Activated CD8-positive, alpha-beta memory T cell treated with anti-CD3 and anti-CD28 coated beads, Interleukin-2, amount 50 U/mL, for 24 hours (primary cell): ENCODE measurements around the gene WDR91.

Experiments used
- DNase-seq: peaks from one replicate; pipeline ENCODE4 v3.0.0-alpha.2; 2020; ENCODE audit errors: extremely low read depth

Gene WDR91

DNA sequence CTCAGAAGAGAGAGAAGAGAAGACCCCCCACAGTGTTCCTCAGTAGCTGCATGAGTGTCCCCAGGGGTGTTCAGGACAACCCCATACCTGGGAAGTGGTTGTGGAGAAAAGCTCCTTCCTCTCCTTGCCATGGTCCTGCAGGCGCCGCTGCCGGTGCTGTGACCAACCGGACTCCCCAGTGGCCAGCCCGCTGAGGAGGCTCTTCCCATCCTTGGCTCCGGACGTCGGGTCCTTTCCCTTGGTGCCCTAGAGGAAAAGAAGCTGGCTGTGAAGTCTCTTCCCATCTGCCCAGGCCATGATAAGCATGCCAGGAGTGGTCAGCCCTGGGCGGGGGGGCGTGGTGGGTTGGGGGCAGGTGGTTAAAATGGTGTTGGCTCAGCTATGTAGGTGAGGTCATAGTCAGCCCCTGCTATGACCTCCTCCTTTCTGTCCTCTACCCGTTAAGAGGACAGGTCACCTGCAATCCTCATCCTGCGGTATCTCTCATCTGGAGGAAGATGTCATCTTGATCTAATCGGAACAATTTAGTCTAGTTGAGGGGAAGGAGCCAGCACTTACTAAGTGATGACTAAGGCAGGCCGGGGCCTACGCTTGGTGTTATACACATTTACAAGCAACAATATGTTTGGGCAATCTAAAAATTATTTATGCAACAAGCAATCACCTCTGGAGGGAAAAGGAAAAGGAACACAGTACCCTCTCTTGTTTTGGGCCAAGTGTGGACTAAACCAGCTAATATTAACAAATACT is 13.2 kb downstream of the WDR91 start:
- DNase-seq, result no peak

DNA sequence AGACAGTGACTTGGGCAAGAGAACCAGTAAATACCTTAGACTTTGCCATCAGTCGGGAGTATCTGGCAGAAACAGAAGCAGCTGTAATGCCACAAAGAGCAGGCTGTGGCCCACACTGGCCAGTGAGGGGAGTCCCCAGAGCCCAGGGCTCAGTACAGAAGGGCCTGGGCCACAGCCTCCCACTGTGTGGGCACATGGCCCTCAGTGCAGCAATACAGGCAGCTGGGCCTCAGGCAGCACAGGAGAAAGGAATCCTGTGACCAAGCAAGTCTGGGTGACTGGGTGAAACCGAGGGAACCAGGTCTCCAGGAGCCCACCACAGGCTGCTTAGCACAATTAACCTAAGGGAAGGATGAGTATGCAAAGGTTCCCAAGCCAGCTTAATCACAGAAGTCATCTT is 14.0 kb downstream of the WDR91 start:
- no peak for DNase-seq

DNA sequence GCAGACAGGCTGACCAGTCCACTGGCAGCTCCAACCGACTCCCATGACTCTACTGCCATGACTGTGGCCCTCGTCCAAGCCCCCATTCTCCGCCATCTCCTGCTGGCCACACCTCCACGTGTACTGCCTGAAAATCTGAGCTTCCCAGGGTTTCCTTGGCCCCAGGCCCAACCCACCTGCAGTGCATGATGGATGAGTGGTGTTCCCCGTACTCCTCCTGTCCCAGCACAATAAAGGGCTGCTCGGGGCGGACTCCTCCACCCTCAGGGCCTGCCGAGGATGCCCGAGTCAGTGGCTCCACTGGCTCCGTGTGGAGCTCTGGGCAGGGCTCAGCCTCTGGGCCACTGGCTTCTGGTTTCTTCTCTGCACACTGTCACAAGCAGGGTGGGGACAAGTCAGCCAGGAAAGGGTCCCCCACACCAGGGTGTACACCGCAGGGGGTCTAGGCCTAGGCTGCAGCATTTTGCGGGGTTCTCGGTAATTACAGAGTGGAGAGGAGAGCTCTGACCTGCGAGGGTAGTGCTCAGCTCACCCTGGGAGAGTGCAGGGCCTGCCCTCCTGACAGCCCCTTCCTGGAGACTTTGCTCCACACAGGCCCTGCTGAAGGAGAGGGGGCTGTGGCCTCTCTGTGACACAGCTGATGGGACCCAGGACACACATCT is 15.2 kb downstream of the WDR91 start:
- DNase-seq, result no peak

DNA sequence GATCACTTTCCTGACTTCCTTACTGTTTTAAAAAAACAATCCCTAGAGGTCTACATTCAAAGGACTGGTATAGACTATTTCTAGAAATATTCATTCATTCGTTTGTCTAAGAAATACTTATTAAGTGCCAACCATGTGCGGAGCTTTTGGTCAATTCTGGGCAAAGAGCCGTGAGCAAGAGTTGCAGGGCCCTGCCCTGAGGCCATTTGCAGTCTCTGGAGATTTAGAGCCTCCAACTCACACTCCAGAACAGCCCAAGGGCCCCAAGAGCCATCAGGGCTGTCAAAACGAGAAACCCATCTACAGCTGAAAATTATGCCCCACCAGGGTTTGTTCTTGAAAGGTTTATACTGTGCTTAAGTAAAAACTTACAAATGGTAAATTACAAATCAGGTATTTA is 16.2 kb downstream of the WDR91 start:
- no peak for DNase-seq

DNA sequence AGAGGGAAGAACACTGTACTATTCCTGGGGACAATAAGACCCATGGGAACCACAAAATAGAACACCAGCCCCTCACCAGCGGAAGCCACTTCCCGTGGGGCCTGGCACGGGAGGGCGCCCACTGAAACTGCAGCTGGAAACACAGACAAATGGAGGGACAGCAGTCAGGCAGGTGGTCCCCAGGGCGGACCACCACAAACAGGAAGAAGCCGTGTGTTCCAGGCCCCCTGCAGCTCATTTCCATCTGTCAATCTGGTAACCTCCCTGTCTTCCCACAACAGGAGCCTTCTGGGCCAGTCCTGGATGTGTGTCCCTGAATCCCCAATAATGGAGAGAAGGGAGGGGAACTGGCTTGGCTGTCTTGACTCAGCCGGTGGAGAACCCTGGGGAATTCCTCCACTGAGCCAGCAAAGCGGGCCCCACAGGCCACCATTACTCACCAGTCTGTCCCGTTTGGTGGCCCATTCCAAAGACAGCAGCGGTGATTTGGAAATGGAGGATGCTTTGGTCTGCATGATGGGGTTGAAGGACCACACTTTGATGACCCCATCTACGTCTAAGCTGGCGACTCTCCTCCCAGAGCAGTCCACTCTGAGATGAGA is 16.7 kb downstream of the WDR91 start:
- no peak for DNase-seq

DNA sequence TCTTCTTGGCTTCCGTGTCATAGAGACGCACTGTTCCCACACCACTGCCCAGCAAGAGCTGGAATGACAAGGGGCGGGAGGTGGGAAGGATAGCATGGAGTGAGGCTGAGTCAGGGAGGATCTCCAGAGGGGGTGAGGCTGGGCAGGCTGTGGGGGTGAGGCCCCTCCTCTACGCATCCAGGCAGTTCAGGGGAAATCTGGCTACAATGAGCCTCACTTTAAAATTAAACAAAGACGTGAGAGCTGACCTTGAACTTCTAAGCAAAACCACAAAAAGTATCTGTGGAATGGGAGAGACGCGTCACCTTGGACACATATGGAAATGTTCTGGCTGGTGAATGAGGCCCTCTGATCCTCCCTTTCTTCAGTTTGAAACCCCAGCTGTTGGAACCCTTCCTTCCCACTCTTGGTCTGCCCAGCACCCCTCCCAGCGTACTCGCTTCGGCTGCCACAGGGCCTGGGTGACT is 17.7 kb downstream of the WDR91 start:
- no peak for DNase-seq

DNA sequence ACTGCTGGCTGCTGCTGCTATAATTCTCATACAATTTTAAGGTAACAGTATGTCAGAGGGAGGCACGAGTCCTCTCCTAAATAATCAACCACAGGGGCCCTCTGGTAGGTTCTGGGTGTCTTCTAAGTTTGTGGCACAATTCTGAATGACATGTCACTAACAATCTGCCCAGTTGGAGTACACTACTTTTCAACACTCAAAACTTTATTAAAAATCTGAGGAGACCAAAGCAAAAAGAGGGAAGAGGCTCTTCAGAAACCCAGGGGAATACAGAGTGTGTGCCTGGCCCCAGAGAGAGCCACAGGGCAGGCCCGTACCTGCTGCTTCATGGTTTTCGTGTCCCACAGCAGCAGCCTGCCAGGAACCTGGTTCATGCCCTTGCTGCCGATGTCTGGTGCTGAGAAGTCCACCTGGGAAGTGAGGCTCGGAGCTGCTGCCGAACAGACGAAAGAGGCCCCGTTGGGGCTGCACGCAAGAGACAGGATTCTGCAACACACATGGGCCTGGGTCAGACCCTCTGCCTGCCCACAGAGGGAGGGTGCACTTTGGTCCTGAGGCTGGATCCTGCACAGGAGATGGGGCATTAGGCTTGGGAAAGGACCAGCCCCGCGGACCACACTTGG is 18.3 kb downstream of the WDR91 start:
- no peak for DNase-seq

DNA sequence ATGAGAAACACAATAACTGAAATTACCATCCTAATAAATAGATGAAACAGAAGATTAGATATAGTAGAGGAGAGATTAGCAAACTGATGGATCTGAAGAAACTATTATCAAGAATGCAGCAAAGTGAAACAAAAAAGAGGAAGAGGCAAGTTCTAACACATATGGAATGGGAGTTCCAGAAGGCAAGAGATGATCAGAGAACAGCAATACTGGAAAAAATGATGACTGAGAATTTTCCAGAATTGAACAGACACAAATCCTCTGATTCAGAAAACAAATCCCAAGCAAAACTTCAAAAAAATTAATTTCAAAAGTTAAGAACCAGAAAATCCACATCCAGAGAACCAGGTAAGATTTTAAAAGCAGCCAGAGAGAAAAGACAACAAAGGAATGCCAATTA is 20.6 kb downstream of the WDR91 start:
- DNase-seq, result no peak

DNA sequence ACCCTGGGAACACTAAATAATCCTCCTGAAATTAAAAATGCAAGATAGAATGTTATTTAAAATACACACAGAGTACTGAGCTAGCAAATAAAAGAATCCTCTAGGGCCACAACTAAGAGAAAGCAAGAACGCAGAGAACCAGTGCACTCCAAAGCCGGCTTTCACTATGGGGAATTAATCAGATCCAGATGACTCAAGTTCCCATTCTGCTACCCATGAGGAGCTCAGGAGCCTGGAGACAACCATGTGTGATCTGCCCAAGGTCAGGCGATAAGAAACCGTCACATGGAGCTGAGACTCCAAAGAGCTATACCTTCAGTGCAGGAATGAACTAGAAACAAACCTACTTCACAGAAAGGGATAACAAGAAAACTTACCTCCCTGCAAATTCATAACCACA is 21.4 kb downstream of the WDR91 start:
- DNase-seq, result no peak

DNA sequence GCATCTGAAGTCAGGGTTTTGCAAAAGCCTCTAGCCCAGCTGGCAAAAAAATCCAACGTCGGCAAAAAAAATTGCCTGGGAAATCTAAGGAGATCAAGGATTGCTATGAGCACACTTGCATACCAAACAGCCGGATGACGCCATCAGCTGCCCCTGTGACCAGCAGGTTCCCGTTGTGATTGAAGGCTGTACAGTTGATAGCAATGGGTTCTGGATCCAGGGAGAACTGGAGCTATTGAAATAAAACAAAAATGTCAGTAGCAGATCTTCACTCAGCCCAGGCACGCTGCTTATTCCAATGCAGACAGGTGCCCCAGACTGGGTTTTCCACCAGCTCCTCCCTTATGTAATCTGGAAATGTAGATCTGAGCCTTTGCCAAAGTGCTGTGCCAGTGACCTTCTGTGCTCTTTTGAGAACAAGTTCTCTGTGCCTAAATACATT is 22.1 kb downstream of the WDR91 start:
- DNase-seq, result no peak

DNA sequence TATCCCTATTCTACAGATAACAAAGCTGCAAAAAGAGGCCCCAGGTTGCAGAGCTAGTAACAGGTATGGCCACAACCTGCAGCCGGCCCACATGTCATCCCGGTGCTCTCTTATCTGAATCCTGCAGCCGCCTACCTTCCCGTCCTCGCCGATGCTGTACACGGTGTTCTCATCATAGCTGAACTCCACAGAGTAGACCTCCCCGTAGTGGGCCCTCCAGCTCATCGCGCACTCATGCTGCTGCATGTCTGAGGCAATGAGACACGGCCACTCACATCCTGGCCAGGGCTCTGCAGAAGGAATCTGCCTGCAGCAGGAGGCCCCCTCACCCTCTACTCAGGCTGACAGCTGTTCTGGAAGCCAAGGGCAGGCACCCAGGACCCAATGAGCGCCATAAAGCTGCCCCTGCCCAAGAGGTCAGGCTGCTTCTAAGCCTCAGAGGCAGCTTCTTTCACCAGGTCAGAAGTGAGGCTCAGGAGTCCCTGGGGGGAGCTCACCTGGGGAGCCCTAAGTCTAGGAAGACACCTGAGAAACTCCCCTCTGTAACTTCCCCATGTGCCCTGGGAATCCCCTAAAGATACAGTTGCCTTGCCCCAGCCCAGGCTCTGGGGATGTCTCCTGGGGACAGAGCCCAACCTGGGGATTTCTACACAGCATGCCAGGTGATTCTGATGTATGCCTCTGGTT is 22.9 kb downstream of the WDR91 start:
- DNase-seq, result no peak

DNA sequence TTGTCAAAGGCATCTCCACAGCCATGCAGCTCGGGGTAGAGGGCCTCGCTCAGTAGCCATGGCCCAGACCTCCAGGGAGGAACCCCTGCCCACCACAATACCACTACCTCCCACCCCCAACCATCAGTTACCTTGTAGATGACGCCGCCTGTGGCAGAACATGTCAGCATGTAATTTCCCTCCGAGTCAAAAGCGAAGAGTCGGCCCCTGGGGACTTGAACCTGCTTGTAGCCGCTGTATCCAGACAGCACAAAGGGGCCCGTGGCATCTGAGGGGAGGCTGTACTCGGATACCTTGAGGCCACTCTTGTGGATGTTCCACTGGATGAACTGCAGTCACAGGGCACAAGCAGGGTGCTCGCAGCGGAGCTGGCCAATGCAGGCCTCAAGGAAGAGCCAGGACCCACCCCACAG is 24.5 kb downstream of the WDR91 start:
- DNase-seq, result no peak

DNA sequence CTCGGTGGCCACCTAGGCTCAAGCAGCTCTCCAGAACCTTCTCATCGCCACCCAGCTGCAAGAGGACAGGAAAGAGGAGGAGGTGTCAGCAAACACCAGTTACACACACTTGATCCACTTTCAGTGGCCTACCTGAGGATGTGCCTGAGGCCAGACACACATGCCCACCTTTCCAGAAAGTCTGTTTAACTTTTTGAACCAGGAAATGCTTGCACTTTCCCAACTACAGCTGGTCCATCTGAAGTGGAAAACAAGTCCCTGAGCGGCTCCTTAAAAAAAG is 25.1 kb downstream of the WDR91 start:
- DNase-seq, result no peak

DNA sequence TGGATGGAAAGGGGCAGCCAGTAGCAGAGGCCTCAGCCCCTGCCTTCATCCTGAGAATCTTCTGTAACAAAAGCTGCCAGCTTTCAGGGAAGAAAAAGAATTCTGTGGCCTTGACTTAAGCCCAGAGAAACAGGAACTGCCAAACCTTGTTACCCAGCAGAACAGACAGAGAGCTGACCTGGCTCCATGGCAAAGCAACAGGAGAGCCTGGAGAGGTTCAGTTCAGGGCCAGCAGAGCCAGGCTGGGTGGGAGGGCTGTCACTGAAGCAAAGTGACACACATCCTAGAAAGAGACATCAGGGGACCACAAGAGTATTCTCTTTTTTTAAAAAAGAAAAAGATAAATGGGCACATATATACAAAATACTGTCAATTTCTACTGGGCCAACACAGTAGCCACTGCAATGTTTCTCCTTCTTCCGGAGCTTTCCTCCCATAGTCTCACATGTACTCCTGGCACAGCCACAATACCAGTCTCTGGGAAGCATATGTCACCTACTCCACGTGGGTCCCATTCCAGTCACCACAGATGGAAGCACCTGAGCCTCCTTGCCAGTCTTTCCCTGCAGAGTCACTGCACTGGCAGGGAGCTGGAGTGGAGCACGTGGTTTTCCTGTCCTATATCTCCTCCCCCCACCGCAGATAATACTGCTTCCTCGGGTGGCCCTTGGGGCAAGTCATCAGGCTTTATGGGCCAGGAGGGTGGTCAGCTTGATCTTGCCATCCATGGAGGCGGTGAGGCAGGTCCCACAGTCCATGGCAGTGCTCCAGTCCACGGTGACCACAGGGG is 25.7 kb downstream of the WDR91 start:
- no peak for DNase-seq

DNA sequence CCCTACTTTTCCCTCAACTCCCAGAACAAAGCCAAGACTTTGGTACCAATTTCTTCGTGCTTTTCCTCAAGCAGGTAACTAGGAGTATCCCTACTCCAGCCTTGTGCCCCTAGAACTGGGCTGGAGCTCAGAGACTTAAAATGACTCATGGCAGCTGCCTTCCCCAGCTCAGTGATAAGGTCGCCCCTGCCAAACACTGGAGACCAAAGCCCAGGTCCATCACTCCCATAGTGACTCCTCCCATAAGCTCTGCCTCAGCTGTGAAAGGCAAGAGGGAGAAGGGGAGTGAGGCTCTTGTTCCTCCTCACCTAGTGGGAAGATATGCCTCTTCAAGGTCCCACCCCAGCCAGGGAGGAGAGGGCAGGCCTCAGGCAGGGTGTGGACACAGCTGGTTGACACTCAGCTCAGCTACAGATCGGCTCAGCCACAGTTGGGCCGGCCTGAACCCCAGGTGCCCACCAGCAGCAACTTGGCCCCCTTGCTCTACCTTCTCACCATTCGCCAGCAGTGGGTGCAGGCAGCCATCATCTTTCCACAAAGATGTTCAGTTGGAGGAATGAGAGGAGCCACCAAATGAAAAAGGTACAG is 27.0 kb downstream of the WDR91 start:
- DNase-seq, result no peak

DNA sequence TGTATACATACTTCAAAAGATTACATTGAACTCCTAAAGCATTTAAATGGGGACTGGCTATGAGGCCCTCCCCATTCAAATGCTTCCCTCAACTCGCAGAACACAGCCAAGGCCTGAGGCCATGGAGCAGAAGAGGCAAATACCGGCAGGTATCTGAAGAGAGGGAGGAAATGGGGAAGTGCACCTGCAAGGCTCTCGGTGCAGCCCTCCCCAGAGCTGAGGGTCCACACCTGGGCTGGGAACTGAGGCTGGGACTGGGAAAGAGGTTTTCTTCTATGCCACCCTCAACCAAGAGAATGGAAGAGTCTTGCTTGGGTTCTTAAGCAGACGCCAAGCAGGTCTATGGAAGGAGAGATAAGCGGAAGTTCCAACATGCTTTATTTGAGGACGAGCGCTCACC is 27.8 kb downstream of the WDR91 start:
- DNase-seq, result no peak

DNA sequence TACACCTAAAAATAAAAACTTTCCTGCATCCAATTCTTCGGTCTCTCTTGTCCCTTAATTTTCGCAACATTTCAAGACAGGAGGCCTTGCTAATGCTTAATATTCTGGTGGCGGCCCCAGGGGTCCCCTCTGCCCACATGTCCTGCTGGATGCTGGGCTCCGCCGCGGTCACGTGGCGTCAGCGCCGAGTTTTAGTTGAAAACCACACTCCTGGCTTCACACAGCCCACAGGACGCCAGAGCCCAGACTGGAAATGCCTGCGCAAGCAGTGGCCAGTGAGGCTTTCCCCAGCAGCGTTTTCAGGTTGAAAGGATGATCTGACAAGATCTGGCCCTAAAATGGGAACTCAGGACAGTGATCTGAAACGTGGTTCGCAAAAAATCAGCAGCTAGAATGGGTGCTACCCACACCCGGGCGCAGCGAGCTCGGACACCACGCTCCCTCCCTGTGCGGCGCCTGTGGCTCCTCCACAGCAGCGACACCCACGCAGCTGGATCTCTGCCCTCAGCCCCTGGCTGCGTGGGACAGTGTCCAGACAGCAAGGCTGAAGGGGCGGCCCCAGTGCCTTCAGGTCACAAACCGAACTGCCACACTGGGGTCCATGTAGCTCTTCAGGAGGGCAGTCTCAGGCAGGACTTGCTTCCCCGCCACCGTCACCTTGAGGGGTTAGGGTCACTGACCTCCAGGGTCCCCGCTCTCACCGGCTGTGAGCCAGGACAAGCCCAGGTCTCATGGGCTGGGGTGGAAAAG is 29.2 kb downstream of the WDR91 start:
- DNase-seq, result no peak

DNA sequence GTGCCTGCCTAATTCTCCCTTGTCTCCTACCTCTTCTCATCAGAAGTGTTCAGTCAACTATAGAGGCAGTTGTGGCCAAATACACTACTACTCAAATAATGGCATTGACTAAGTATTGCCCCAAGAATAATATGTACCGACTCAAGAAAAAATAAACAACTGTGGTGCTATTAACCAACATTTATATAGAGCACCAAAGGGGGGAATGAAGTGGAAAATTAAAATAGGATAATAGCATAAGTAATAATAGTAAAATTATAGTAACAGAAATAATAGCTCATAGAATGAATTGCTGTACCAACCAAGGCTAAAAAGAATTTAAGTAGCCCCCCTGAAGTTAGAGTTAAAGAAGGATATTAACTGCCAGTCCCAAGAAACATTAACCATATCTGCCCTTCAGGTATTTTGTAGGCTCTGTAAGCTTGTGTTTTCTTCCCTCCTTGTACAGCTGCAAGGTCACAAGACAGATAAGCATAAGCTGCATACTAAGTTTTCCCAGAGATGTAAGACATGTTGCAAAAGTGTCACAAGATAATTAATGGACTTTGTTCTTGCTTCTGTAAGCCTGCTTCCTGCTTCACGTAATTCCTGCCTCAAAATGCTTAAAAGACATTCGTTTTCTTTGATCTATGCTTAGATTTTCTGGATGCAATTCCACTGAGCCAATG is 29.9 kb downstream of the WDR91 start:
- DNase-seq, result no peak

DNA sequence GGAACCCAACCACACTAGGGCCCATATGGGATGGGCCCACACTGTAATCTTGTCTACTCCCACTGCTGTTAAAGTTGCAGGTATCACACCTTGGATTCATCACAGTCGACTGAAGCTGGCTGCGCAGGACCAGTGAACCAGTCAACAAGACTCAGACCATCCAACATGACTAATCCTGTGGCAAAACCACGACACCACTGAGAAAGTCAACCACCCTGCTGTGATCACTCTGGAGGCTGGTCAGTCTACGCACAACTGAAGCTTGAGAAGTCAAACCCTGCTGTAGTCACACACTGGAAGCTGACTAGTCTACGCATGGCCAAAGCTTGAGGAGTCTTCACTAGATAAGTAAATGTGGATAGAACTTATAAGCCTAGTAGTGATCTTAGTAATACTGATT is 31.2 kb downstream of the WDR91 start:
- DNase-seq, result no peak
